Stomach (tissue), 9 donors: Measurements from ENCODE around the gene UBTD1. TPM values are rescaled to one million over a fixed set of nuclear protein-coding genes. Genes with fewer than 3 reads are reported as not detected.

ENCODE experiments used
- DNase-seq, 2 donors: peaks; one replicate each; pipeline versions ENCODE4 v3.0.0 to v3.0.0-alpha.2; 2013 to 2019
- H3K27ac ChIP-seq, 5 donors: fragments of 200-600 bp in 4 of 5; sonication (generic) in 4 of 5; one replicate each; pipeline ENCODE4 v1.5.1; 2013 to 2019; ENCODE audit warnings: mild to moderate bottlenecking in 1 of 5, moderate library complexity in 1 of 5
- H3K27me3 ChIP-seq, 3 donors: fragments of 200-600 bp; sonication (generic); one replicate each; pipeline ENCODE4 v1.5.1; 2017 to 2019; ENCODE audit warnings: mixed run types in 1 of 3
- H3K36me3 ChIP-seq, 4 donors: fragments of 200-600 bp; sonication (generic); 1 replicate in 3 of 4; 2 replicates in 1 of 4; pipeline ENCODE4 v1.5.1; 2016 to 2019
- H3K4me1 ChIP-seq, 4 donors: fragments of 200-600 bp; sonication (generic); one replicate each; pipeline ENCODE4 v1.5.1; 2016 to 2019
- H3K4me3 ChIP-seq, 4 donors: fragments of 200-600 bp; sonication (generic) in 3 of 4; one replicate each; pipeline ENCODE4 v1.5.1; 2016 to 2019; ENCODE audit warnings: mild to moderate bottlenecking in 1 of 4
- H3K9me3 ChIP-seq, 4 donors: fragments of 200-600 bp; sonication (generic); one replicate each; pipeline ENCODE4 v1.5.1; 2016 to 2019
- CTCF ChIP-seq, 7 experiments: fragments of 450-650 bp in 4 of 7; fragments of 200-600 bp in 3 of 7; sonication (generic) in 3 of 7; IDR thresholded peaks; one replicate each; pipeline ENCODE4 v1.5.1; 2016 to 2019; ENCODE audit warnings: antibody characterized with exemption in 7 of 7, control low read depth in 2 of 7, mild to moderate bottlenecking in 1 of 7
- EP300 ChIP-seq: sonication (generic); formaldehyde crosslinking; IDR thresholded peaks from one replicate; pipeline ENCODE4 v1.6.1; 2017; ENCODE audit warnings: antibody characterized with exemption
- POLR2A ChIP-seq, 4 donors: fragments of 450-650 bp; IDR thresholded peaks; one replicate each; pipeline ENCODE4 v1.6.1; 2016; ENCODE audit warnings: antibody characterized with exemption in 4 of 4, control low read depth in 2 of 4, mild to moderate bottlenecking in 1 of 4, moderate library complexity in 1 of 4
- POLR2AphosphoS5 ChIP-seq, 3 donors: sonication (generic); formaldehyde crosslinking; IDR thresholded peaks; one replicate each; pipeline ENCODE4 v1.6.1; 2016; ENCODE audit warnings: antibody characterized with exemption in 3 of 3
- WGBS, 5 donors: extraction: QIAGEN DNeasy Blood & Tissue Kit in 3 of 5; methylation state at CpG; one replicate each; pipeline versions ENCODE4 v1.1.5 to v1.1.7; 2013 to 2018; 5-methylcytosine and 5-hydroxymethylcytosine counted together
- intact Hi-C: fragments of 100-400 bp; cut with DNase I; formaldehyde crosslinking; loops from one replicate; pipeline ENCODE4 v1.15.1; 2023; ENCODE audit warnings: low total_unique reads
- polyA plus RNA-seq, 3 donors: library from polyadenylated mRNA; stranded (reverse); fragments of 200-250 nt; gene quantifications; one replicate each; pipeline ENCODE4 v1.2.3, GENCODE V29; 2013
- total RNA-seq, 5 donors: library from RNA; depleted of rRNA; stranded (reverse); fragments of >200 nt; gene quantifications; one replicate each; pipeline versions ENCODE4 v1.1.0 to v1.2.3, GENCODE V29; 2014 to 2016
- donor health status: healthy with polysubstance abuse.
- donor health status: Bipolar disorder and iron deficiency.
- donor health status: healthy.

Gene UBTD1
- total and polyA plus RNA-seq, 8 donors, result 1.3 to 22.9 (median 8.1) TPM

GRCh38 chr10:97483506-97483905 is 15.2 kb upstream of the UBTD1 start:
- TF ChIP-seq EP300, result no peak
- no peak for TF ChIP-seq POLR2AphosphoS5 (IDR thresholded peaks at IDR 0.05)
- TF ChIP-seq CTCF (IDR thresholded peaks at IDR 0.05), result no peak
- TF ChIP-seq POLR2A (IDR thresholded peaks at IDR 0.05), result no peak
- no peak overlapping the region for H3K4me3 ChIP-seq
- peaks cover 0 to 7% (median 5%) of the 10 kb centered on the region in 4 donors for H3K4me1 ChIP-seq
- H3K9me3 ChIP-seq, result no peaks in the 10 kb centered on the region
- no peak overlapping the region for H3K27ac ChIP-seq
- intact Hi-C loops, result no loop called here
- no peak for DNase-seq
- H3K27me3 ChIP-seq, result no peaks in the 10 kb centered on the region
- H3K36me3 ChIP-seq, result peaks cover 25 to 68% (median 51%) of the 10 kb centered on the region in 4 donors
- 67 to 85% (median 83%) methylated on average over 3 of the region's 3 CpGs for WGBS, 5 donors

- DNase-seq, result no peak
- no peaks in the 10 kb centered on the region for H3K27me3 ChIP-seq
- no peak for TF ChIP-seq POLR2AphosphoS5 (IDR thresholded peaks at IDR 0.05)
- no peak for TF ChIP-seq CTCF (IDR thresholded peaks at IDR 0.05)
- no peak for TF ChIP-seq POLR2A (IDR thresholded peaks at IDR 0.05)
- TF ChIP-seq EP300, result no peak
- H3K9me3 ChIP-seq, result no peaks in the 10 kb centered on the region
- no peak overlapping the region for H3K27ac ChIP-seq
- peaks cover 0 to 7% (median 5%) of the 10 kb centered on the region in 4 donors for H3K4me1 ChIP-seq
- intact Hi-C loops, result no loop called here
- peaks cover 21 to 63% (median 47%) of the 10 kb centered on the region in 4 donors for H3K36me3 ChIP-seq
- 88 to 96% (median 93%) methylated on average over 1 of the region's 1 CpG for WGBS, 5 donors
- no peak overlapping the region for H3K4me3 ChIP-seq
Measured at GRCh38 chr10:97483921-97484320, 14.8 kb upstream of the UBTD1 start.

- DNase-seq, result no peak
- WGBS, 5 donors, result 82 to 92% (median 85%) methylated on average over 4 of the region's 4 CpGs
- Histone ChIP-seq H3K27ac (no peak overlapping the region), H3K27me3 (no peaks in the 10 kb centered on the region), H3K4me1 (peaks cover 4 to 22% (median 14%) of the 10 kb centered on the region in 4 donors), H3K36me3 (peaks cover 5 to 46% (median 29%) of the 10 kb centered on the region in 4 donors), H3K4me3 (no peak overlapping the region), H3K9me3 (no peaks in the 10 kb centered on the region)
- intact Hi-C loops, result no loop called here
- no peak for TF ChIP-seq EP300
Measured at GRCh38 chr10:97485647-97486281, 13.0 kb upstream of the UBTD1 start.

- WGBS, 5 donors, result 27 to 62% (median 47%) methylated on average over 2 of the region's 2 CpGs
- intact Hi-C loops, result no loop called here
- peak overlapping the region in 1 of 5 donors; percentile 45 for H3K27ac ChIP-seq
Measured at GRCh38 chr10:97490592-97490991, 8.1 kb upstream of the UBTD1 start.

More at GRCh38 chr10:97490592-97490991, 8.1 kb upstream of the UBTD1 start:
- peaks cover 12 to 52% (median 39%) of the 10 kb centered on the region in 4 donors for H3K4me1 ChIP-seq
- H3K36me3 ChIP-seq, result peaks cover 0 to 14% (median 8%) of the 10 kb centered on the region in 4 donors
- TF ChIP-seq POLR2A (IDR thresholded peaks at IDR 0.05) (no peak), CTCF (IDR thresholded peaks at IDR 0.05) (no peak), POLR2AphosphoS5 (IDR thresholded peaks at IDR 0.05) (no peak), EP300 (no peak)
- H3K27me3 ChIP-seq, result no peaks in the 10 kb centered on the region
- no peak overlapping the region for H3K4me3 ChIP-seq
- H3K9me3 ChIP-seq, result no peaks in the 10 kb centered on the region
- DNase-seq, result no peak
